GM12872 (cell line): ENCODE data around the gene GYPC.

Experiments used
- TF ChIP-seq, protein P1 (sequence below): IDR thresholded peaks from 3 replicates; pipeline ENCODE4 v1.5.1; 2011; ENCODE audit warnings: low read depth, mild to moderate bottlenecking, low read length, moderate library complexity; ENCODE audit not compliant: insufficient read depth

Gene GYPC

DNA sequence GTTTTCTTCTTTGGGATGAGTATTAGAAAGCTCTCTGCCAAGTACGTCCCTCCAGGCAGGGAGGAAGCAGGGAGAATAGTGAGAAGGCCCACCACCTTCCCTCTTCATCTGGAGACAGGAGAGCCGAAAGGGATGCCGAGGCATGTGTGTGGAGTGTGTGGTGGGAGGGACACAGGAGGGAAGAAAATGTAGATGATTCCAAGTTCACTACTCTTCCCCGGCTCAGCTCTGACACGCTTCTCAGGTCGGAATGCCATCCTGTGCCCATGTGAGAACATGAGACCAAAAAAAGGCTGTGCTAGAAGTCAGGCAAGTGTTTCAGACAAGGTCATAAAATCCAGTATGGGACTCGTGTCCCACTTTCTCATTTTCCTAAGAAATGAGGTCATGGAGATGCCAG, 47.4 kb downstream of the GYPC start:
- TF ChIP-seq, protein P1, sequence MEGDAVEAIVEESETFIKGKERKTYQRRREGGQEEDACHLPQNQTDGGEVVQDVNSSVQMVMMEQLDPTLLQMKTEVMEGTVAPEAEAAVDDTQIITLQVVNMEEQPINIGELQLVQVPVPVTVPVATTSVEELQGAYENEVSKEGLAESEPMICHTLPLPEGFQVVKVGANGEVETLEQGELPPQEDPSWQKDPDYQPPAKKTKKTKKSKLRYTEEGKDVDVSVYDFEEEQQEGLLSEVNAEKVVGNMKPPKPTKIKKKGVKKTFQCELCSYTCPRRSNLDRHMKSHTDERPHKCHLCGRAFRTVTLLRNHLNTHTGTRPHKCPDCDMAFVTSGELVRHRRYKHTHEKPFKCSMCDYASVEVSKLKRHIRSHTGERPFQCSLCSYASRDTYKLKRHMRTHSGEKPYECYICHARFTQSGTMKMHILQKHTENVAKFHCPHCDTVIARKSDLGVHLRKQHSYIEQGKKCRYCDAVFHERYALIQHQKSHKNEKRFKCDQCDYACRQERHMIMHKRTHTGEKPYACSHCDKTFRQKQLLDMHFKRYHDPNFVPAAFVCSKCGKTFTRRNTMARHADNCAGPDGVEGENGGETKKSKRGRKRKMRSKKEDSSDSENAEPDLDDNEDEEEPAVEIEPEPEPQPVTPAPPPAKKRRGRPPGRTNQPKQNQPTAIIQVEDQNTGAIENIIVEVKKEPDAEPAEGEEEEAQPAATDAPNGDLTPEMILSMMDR: no peak

DNA sequence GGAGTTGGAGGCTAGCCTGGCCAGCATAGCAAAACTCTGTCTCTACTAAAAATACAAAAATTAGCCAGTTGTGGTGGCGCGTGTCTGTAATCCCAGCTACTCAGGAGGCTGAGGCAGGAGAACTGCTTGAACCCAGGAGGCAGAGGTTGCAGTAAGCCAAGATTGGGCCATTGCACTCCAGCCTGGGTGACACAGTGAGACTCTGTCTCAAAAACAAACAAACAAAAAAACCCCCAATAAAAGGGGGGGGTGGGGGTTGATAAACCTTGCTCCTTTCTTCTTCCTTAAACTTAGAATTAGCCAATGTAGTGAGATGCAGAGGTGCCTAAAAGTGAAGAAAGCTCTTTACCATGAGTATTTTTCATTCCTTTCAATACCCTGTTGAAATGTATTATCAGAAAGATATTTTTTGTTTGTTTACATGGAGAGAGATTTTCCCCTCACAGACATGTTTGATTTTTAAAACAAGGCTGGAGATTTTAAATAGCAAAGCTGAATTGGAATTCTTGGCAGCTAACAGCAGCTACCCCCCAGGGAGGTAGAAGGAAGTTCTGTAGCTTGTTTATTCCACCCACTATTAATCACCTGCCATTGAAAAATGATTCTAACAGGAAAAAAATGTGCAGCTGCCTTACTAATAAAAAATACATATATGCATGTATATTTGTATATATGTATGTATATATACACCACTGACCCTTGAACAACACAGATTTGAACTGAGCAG, 48.6 kb downstream of the GYPC start:
- TF ChIP-seq, protein P1: no peak

DNA sequence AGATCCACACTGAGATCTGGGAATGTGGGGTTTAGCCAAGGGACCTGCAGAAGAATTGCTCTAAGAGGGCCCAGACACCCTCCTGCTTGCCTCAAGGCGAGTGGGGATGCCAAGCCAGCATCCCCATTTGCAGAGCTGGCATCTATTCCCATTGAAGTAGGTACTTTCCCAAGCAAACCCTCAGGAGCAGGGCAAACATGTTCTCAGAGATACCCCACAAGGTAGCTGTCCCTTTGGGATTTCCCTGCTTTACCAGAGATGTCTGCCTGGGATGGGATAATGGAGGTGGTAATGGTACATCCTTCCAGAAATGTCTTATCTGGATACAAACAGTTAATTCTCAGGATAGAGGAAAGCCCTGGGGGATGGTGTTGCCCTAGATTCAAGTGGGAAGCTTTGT, 51.2 kb downstream of the GYPC start:
- TF ChIP-seq, protein P1: no peak

DNA sequence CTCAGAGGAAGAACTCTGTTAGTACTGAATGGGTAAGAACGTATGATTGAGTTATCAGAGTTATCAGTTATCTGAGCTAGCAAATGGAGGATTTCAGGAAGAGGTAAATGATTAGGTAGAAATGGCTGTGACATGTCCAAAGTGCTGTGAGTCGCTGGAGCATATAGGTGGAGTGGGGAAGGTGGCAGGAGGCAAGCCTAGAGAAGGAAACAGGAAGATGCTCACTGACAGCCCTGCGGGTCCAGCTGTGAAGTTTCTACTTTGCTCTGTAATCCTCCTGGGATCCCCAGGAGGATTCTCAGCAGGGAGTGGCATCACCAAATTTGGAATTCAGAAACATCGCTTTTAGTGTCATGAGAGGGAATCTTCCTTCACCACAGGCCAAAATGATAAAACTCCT, 52.0 kb downstream of the GYPC start:
- TF ChIP-seq, protein P1: no peak

DNA sequence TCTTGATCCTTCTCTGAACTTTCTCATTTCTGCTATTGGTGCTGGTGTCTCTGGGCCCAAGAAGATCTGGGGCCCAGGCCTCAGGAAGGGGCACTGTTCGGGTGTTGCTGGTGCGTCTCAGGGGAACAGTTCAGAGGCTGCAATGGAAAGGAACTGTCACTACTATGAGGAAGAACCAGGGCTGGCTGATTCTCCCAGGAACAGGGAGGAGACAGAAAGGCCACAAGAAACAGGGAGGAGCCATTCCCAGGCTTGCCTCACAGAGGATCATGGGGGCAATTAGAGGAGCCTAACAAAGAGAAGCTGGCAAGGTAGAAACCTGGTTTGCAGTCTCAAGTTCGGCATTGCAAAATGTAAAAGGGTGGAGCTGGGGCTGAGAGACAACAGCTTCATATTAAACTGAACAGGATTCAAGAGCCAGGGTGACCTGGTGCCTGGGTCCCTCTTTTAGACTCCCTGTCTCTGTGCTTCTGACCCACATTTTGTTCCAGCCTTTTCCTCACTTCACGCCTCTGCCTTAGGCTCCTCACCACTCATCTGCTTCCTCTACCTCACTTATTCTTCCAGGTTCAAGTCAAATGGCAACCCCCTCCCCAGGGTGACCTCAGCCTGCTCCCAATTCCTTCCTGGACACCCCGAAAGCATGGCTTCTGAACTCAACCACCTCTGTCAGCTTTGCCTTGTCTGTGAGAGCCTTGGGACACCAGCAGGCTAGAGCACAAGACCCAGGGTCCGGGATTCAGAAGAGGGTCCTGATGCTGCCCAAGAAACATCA, 58.4 kb downstream of the GYPC start:
- TF ChIP-seq, protein P1: no peak

DNA sequence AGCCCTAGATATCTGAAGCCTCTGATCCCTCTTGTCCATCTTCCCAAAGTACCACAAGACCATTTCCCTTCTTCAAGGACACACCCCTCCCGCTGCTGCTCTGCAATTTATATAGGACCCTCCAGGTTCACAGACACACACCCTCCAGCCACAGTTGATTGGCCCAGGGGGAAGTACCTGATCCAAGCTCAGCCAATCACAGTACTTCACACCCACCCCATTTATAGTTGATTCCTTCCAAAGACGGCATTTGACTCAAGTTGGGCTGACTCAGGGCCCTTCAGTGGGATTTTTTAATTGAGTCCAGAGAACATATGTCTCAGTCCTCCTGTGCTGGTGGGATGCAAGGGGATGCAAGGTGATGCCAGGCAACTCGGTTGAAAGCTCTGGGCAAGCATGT, 59.2 kb downstream of the GYPC start:
- TF ChIP-seq, protein P1: no peak

DNA sequence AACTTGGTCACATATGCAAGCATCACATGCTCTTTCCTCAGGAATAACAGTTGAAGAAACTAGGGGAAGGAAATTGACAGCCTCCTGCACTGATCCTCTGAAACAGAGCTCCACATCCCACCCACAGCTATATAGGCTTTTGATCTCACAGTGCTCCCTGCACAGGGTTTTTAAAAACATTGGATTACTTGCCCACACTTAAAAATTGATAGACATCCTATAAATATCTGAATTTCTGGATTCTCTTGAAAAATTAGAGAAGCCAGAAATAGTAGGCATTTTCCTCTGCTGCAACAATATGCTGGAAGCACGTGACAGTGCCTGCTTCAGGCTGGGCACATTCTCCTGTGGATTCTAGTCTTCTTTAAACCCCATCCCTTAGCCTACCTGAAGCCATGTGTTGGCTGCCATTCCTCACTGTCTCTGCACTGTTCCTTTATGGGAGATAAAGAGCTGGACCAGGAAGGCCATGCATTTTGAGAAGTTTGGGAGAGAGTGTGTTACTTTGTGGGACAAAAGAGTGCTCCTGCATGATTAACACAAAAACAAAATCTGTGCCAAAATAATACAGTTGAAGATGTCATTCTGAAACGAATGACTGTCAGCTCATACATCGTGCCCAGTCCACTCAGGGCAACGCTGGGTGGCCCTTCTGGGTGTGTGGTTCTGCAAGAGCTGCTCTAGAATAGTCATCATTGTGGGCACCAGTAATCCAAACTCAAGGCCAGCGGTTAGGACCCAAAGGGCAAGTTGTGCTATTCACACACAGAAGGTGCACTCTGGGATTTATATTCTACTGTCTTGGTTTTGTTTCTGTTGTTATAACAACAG, 59.8 kb downstream of the GYPC start:
- TF ChIP-seq, protein P1: no peak
